ENCODE measurements around the gene PCYT1B.
"Not testable (repeated sequence)": the region's sequence is repeated elsewhere in the genome, so short reads cannot be mapped to it uniquely, and the experiment has no call there.

Gene PCYT1B

GRCh38 chrX:24647257-24648058, at the start of gene PCYT1B:
PCYT1B (minus strand) TSS chrX:24647347; CDS start chrX:24647105, 242 bp downstream.
- no peak for DNase-seq (ENCODE audit: low read depth)

GRCh38 chrX:24696294-24696693, 49.1 kb upstream of the PCYT1B start:
- no peak for DNase-seq (ENCODE audit: low read depth)

- no peak for DNase-seq (ENCODE audit: low read depth)
Measured at GRCh38 chrX:24694825-24695224, 47.7 kb upstream of the PCYT1B start.

GRCh38 chrX:24693453-24694202, 46.5 kb upstream of the PCYT1B start, which contains the start of gene POLA1:
POLA1 (plus strand) TSS chrX:24693918; CDS start chrX:24693962, 44 bp downstream.
- peak; percentile 84 for DNase-seq (ENCODE audit: low read depth)

GRCh38 chrX:24692305-24692704, 45.2 kb upstream of the PCYT1B start:
- no peak for DNase-seq (ENCODE audit: low read depth)

- DNase-seq (ENCODE audit: low read depth) = no peak
Measured at GRCh38 chrX:24684048-24684447, 36.9 kb upstream of the PCYT1B start.

- DNase-seq (ENCODE audit: low read depth) = no peak
Measured at GRCh38 chrX:24682739-24683432, 35.7 kb upstream of the PCYT1B start.

GRCh38 chrX:24676403-24677024, 29.4 kb upstream of the PCYT1B start:
- no peak for DNase-seq (ENCODE audit: low read depth)

- no peak for DNase-seq (ENCODE audit: low read depth)
Measured at GRCh38 chrX:24673424-24673823, 26.3 kb upstream of the PCYT1B start.

- no peak for DNase-seq (ENCODE audit: low read depth)
Measured at GRCh38 chrX:24672701-24673190, 25.6 kb upstream of the PCYT1B start.

- no peak for DNase-seq (ENCODE audit: low read depth)
Measured at GRCh38 chrX:24668111-24668510, 21.0 kb upstream of the PCYT1B start.

- DNase-seq (ENCODE audit: low read depth) = no peak
Measured at GRCh38 chrX:24662352-24662751, 15.2 kb upstream of the PCYT1B start.

GRCh38 chrX:24661292-24661691, 14.1 kb upstream of the PCYT1B start:
- no peak for DNase-seq (ENCODE audit: low read depth)

GRCh38 chrX:24659646-24660045, 12.5 kb upstream of the PCYT1B start:
- no peak for DNase-seq (ENCODE audit: low read depth)

GRCh38 chrX:24659106-24659505, 12.0 kb upstream of the PCYT1B start:
- no peak for DNase-seq (ENCODE audit: low read depth)

GRCh38 chrX:24658421-24658820, 11.3 kb upstream of the PCYT1B start:
- DNase-seq (ENCODE audit: low read depth) = no peak

GRCh38 chrX:24657671-24658386, 10.7 kb upstream of the PCYT1B start:
- DNase-seq (ENCODE audit: low read depth) = no peak

- DNase-seq (ENCODE audit: low read depth) = not testable (repeated sequence)
Measured at GRCh38 chrX:24655679-24656078, 8.5 kb upstream of the PCYT1B start.

GRCh38 chrX:24651783-24652182, 4.6 kb upstream of the PCYT1B start:
- no peak for DNase-seq (ENCODE audit: low read depth)

GRCh38 chrX:24648495-24648894, 1.3 kb upstream of the PCYT1B start:
- no peak for DNase-seq (ENCODE audit: low read depth)

GRCh38 chrX:24646745-24647182, 383 bp downstream of the PCYT1B start:
- DNase-seq (ENCODE audit: low read depth) = no peak
